Measurements from ENCODE around the gene PIH1D1. TPM values are rescaled to one million over a fixed set of nuclear protein-coding genes. Genes with fewer than 3 reads are reported as not detected.
A peak's percentile ranks its signal among the peaks of the same experiment; 100 is the strongest.

Gene PIH1D1
- total RNA-seq, 2 donors from 2014 or later, result 128 to 133 TPM

GRCh38 chr19:49427855-49428546 is 23.6 kb downstream of the PIH1D1 start:
- Histone ChIP-seq H3K9me3 (ENCODE audit: control insufficient read depth, low read length) (no peaks in the 10 kb centered on the region), H3K27me3 (ENCODE audit: control insufficient read depth, insufficient read depth, low read length, poor library complexity, severe bottlenecking) (peaks cover 100% of the 10 kb centered on the region), H3K9ac (ENCODE audit: extremely low read depth, low read length, poor library complexity, severe bottlenecking) (no peak overlapping the region), H3K27ac (ENCODE audit: low read depth, low read length) (no peak overlapping the region), H3K4me3 (ENCODE audit: low read length) (peak overlapping the region; percentile 60), H3K4me1 (ENCODE audit: control insufficient read depth, insufficient read depth, low read length) (no peaks in the 10 kb centered on the region), H3K36me3 (ENCODE audit: control insufficient read depth, insufficient read depth, low read length) (no peaks in the 10 kb centered on the region)
- Mint-ChIP-seq H3K4me1 (peaks cover 20% of the 10 kb centered on the region), H3K4me3 (peak overlapping the region; percentile 50), H3K9me3 (peaks cover 10% of the 10 kb centered on the region), H3K36me3 (ENCODE audit: low read depth) (peaks cover 4% of the 10 kb centered on the region), H3K27ac (no peak overlapping the region), H3K27me3 (ENCODE audit: insufficient read depth) (peaks cover 98% of the 10 kb centered on the region)
- TF ChIP-seq, protein P1, sequence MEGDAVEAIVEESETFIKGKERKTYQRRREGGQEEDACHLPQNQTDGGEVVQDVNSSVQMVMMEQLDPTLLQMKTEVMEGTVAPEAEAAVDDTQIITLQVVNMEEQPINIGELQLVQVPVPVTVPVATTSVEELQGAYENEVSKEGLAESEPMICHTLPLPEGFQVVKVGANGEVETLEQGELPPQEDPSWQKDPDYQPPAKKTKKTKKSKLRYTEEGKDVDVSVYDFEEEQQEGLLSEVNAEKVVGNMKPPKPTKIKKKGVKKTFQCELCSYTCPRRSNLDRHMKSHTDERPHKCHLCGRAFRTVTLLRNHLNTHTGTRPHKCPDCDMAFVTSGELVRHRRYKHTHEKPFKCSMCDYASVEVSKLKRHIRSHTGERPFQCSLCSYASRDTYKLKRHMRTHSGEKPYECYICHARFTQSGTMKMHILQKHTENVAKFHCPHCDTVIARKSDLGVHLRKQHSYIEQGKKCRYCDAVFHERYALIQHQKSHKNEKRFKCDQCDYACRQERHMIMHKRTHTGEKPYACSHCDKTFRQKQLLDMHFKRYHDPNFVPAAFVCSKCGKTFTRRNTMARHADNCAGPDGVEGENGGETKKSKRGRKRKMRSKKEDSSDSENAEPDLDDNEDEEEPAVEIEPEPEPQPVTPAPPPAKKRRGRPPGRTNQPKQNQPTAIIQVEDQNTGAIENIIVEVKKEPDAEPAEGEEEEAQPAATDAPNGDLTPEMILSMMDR (conservative IDR thresholded peaks at IDR 0.05), result no peak
- DNase-seq, result peak; percentile 87
- 5 to 7% methylated on average over 35 to 45 of the region's 45 CpGs for WGBS, 2 experiments (ENCODE audit: insufficient coverage in 1 of 2, insufficient read length in 1 of 2)

DNA sequence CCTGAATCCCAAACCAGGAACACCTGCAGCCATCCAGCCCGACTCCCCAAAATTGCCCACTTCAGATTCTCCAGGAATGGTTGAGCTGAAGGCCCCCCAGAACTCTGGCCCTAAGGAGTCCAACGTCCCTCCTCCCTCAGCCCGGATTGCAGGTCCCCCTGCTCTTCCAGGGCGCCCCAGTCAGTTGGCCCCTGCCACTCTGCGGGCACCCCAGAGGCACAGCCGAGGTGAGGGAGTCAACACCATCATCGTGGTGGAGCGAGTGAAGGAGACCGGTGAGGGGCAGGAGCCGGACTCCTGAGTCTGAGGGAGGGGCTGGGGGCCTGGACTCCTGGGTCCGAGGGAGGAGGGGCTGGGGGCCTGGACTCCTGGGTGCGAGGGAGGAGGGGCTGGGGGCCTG is 24.3 kb downstream of the PIH1D1 start:
- WGBS, 2 experiments (ENCODE audit: insufficient coverage in 1 of 2, insufficient read length in 1 of 2), result 77 to 83% methylated on average over 3 to 12 of the region's 12 CpGs
- H3K4me3 Mint-ChIP-seq, result no peak overlapping the region
- H3K4me1 Mint-ChIP-seq, result peaks cover 23% of the 10 kb centered on the region

DNA sequence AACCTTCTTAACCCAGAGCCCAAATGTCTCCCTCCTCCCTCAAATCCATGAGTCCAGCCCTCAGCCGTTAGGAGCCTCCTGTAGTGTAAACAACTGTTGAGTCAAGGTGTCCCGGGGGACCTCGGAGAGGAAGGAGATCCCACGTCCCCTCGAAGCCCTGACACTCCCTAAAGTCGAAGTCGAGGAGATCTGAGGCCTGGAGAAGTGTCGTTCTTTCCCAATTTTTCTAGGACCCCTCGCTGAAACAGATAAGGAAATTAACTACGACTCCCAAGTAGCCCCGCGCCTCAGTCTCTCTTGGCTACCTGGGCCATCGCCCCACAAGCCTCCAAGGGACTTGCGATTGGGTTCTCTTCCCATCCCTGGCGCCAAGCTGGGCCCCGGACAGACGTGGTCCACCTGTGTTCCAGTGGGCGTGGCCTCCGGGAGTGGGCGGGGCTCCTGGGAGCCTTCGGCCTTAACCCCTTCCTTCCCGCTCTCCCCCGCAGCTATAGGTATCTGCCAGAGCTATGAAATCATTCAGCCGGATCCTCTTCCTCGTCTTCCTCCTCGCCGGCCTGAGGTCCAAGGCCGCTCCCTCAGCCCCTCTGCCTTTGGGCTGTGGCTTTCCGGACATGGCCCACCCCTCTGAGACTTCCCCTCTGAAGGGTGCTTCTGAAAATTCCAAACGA is 25.6 kb downstream of the PIH1D1 start:
- no peaks in the 10 kb centered on the region for H3K9me3 ChIP-seq (ENCODE audit: control insufficient read depth, low read length)
- Mint-ChIP-seq H3K27me3 (ENCODE audit: insufficient read depth) (peaks cover 99% of the 10 kb centered on the region), H3K36me3 (ENCODE audit: low read depth) (no peaks in the 10 kb centered on the region), H3K4me3 (no peak overlapping the region), H3K4me1 (peaks cover 23% of the 10 kb centered on the region), H3K9me3 (peaks cover 2% of the 10 kb centered on the region), H3K27ac (no peak overlapping the region)
- no peak overlapping the region for H3K27ac ChIP-seq (ENCODE audit: low read depth, low read length)
- H3K36me3 ChIP-seq (ENCODE audit: control insufficient read depth, insufficient read depth, low read length), result no peaks in the 10 kb centered on the region
- WGBS, 2 experiments (ENCODE audit: insufficient coverage in 1 of 2, insufficient read length in 1 of 2), result 11 to 12% methylated on average over 13 to 30 of the region's 30 CpGs
- TF ChIP-seq, protein P1 (conservative IDR thresholded peaks at IDR 0.05), result no peak
- H3K9ac ChIP-seq (ENCODE audit: extremely low read depth, low read length, poor library complexity, severe bottlenecking), result no peak overlapping the region
- peak; percentile 96 for DNase-seq
- no peaks in the 10 kb centered on the region for H3K4me1 ChIP-seq (ENCODE audit: control insufficient read depth, insufficient read depth, low read length)
- H3K27me3 ChIP-seq (ENCODE audit: control insufficient read depth, insufficient read depth, low read length, poor library complexity, severe bottlenecking), result peaks cover 100% of the 10 kb centered on the region
- no peak overlapping the region for H3K4me3 ChIP-seq (ENCODE audit: low read length)

More for the DNA sequence above, 24.3 kb downstream of the PIH1D1 start:
- no peak overlapping the region for H3K9ac ChIP-seq (ENCODE audit: extremely low read depth, low read length, poor library complexity, severe bottlenecking)
- DNase-seq, result no peak
- peaks cover 4% of the 10 kb centered on the region for H3K36me3 Mint-ChIP-seq (ENCODE audit: low read depth)
- no peaks in the 10 kb centered on the region for H3K36me3 ChIP-seq (ENCODE audit: control insufficient read depth, insufficient read depth, low read length)
- H3K27me3 ChIP-seq (ENCODE audit: control insufficient read depth, insufficient read depth, low read length, poor library complexity, severe bottlenecking), result peaks cover 100% of the 10 kb centered on the region
- no peak overlapping the region for H3K27ac ChIP-seq (ENCODE audit: low read depth, low read length)
- H3K9me3 Mint-ChIP-seq, result peaks cover 10% of the 10 kb centered on the region
- no peak overlapping the region for H3K27ac Mint-ChIP-seq
- no peaks in the 10 kb centered on the region for H3K4me1 ChIP-seq (ENCODE audit: control insufficient read depth, insufficient read depth, low read length)
- TF ChIP-seq, protein P1 (conservative IDR thresholded peaks at IDR 0.05), result no peak
- H3K4me3 ChIP-seq (ENCODE audit: low read length), result no peak overlapping the region
- H3K9me3 ChIP-seq (ENCODE audit: control insufficient read depth, low read length), result no peaks in the 10 kb centered on the region
- H3K27me3 Mint-ChIP-seq (ENCODE audit: insufficient read depth), result peaks cover 98% of the 10 kb centered on the region

Data from endodermal cell (in vitro differentiated cells).